ENCODE data around the gene ECHS1. TPM values are rescaled to one million over a fixed set of nuclear protein-coding genes. Genes with fewer than 3 reads are reported as not detected.

ECHS1 gene
- total and polyA plus RNA-seq, 9 of the 15 experiments (the other 6 are each of a cell fraction or from before 2014, with no cell fraction given), result 16.6 to 100 (median 68.1) TPM

- TF ChIP-seq ZBTB40 (IDR thresholded peaks at IDR 0.05) (peak; percentile 69), ZBTB40 (CRISPR knock-in tag; IDR thresholded peaks at IDR 0.05) (no peak), ZNF589 (CRISPR knock-in tag; IDR thresholded peaks at IDR 0.05; ENCODE audit: low read depth) (no peak), PURB (CRISPR knock-in tag; IDR thresholded peaks at IDR 0.05; ENCODE audit: low read depth) (no peak), TAL1 (IDR thresholded peaks at IDR 0.05) (no peak), GMEB1 (CRISPR knock-in tag; IDR thresholded peaks at IDR 0.05) (no peak), FOXA3 (CRISPR knock-in tag; conservative IDR thresholded peaks at IDR 0.05 in 1 of 2, IDR thresholded peaks at IDR 0.05 in 1 of 2) (no peak), IRF2 (CRISPR knock-in tag; IDR thresholded peaks at IDR 0.05) (no peak), TEAD1 (CRISPR knock-in tag; IDR thresholded peaks at IDR 0.05) (peak in 1 of 2 experiments; percentile 35; a peak in 1 of 4 replicates), SMAD2 (IDR thresholded peaks at IDR 0.05; ENCODE audit: low read depth, low read length) (no peak), ZNF277 (CRISPR knock-in tag; IDR thresholded peaks at IDR 0.05; ENCODE audit: borderline replicate concordance) (no peak)
- TF ChIP-seq, protein P1, sequence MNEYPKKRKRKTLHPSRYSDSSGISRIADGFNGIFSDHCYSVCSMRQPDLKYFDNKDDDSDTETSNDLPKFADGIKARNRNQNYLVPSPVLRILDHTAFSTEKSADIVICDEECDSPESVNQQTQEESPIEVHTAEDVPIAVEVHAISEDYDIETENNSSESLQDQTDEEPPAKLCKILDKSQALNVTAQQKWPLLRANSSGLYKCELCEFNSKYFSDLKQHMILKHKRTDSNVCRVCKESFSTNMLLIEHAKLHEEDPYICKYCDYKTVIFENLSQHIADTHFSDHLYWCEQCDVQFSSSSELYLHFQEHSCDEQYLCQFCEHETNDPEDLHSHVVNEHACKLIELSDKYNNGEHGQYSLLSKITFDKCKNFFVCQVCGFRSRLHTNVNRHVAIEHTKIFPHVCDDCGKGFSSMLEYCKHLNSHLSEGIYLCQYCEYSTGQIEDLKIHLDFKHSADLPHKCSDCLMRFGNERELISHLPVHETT (CRISPR knock-in tag; conservative IDR thresholded peaks at IDR 0.05 in 1 of 2, IDR thresholded peaks at IDR 0.05 in 1 of 2), result no peak
Measured at GRCh38 chr10:133357285-133358161, 15.6 kb downstream of the ECHS1 start, which contains the start of gene FUOM (continued).
